Measurements from ENCODE around the gene ST8SIA6. TPM values are rescaled to one million over a fixed set of nuclear protein-coding genes. Genes with fewer than 3 reads are reported as not detected.

ST8SIA6 gene
- total RNA-seq, 1 donor from 2014 or later: not detected

DNA sequence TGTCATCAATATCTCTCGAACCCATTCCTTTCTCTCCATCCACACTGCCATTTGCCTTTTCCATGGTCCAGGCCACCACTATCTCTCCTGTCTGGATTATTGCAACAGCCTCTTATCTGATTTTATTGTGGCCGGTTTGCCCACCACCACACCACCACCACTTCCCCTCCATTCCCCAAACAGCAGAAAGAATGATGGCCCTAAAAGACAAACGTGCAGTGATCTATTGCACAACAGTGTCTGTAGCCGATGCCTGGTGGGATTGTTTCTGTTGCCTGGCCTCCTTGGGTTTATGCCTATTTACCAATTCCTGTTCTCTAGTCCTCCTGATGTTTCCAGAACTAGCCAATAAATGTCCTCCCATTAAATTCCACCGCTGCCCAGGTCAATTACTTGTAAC is 10.2 kb upstream of the ST8SIA6 start:
- no peak for DNase-seq (ENCODE audit: low spot score in 2 of 2)
- intact Hi-C loops (cut with DNase I): no loop called here
- no peaks in the 10 kb centered on the region for H3K9me3 ChIP-seq
- no peaks in the 10 kb centered on the region for H3K4me1 ChIP-seq
- no peak overlapping the region for H3K27ac ChIP-seq
- no peak overlapping the region for H3K4me3 ChIP-seq
- no peaks in the 10 kb centered on the region for H3K36me3 ChIP-seq
- H3K27me3 ChIP-seq: no peaks in the 10 kb centered on the region
- no peak for TF ChIP-seq CTCF (IDR thresholded peaks at IDR 0.05)

DNA sequence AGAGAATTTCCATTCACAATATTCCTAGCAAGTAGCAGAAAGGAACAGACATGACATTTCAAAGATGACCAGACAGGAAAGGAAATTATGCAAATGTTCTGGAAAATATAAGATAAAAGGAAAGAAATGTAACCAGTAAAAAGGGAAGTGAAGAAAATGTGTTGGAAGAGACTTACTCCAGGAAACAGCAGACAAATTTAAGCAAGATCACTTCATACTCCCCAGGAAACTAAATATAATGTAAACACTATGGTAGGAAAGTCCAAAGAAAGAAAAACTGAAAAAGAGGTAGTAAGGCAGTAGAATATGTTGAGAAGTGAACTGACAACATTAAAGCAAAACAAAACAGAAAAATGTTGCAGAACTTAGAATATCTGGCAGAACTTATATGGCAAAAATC is 6.4 kb upstream of the ST8SIA6 start:
- no peak for DNase-seq (ENCODE audit: low spot score in 2 of 2)
- H3K27ac ChIP-seq: no peak overlapping the region
- no peak for TF ChIP-seq CTCF (IDR thresholded peaks at IDR 0.05)
- H3K4me3 ChIP-seq: no peak overlapping the region
- intact Hi-C loops (cut with DNase I): no loop called here
- H3K36me3 ChIP-seq: no peaks in the 10 kb centered on the region
- H3K4me1 ChIP-seq: no peaks in the 10 kb centered on the region
- H3K9me3 ChIP-seq: no peaks in the 10 kb centered on the region
- H3K27me3 ChIP-seq: no peaks in the 10 kb centered on the region

DNA sequence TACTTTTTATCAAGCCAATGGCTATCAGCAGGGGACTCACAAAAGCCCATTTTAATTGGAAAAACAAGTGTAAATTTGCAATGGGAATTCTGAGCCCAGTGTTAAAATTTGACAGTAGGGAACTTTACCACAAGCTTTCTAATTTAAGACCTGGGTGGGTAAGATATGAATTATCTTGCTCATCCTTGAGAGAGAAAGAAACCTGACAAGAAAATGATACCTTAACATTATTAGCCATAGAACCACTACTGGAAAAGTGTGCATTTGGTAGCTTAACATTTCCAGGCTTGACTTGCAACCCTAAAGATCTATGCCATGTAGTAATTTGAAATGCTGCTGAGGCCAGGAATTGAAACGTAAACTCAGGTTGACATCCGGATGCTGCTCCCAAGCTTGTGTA is 2.7 kb upstream of the ST8SIA6 start:
- Histone ChIP-seq H3K9me3 (no peaks in the 10 kb centered on the region), H3K4me3 (no peak overlapping the region), H3K27ac (no peak overlapping the region), H3K36me3 (no peaks in the 10 kb centered on the region), H3K27me3 (no peaks in the 10 kb centered on the region), H3K4me1 (peaks cover 5 to 6% of the 10 kb centered on the region in 2 donors)
- DNase-seq (ENCODE audit: low spot score in 2 of 2): no peak
- intact Hi-C loops (cut with DNase I): no loop called here
- no peak for TF ChIP-seq CTCF (IDR thresholded peaks at IDR 0.05)

DNA sequence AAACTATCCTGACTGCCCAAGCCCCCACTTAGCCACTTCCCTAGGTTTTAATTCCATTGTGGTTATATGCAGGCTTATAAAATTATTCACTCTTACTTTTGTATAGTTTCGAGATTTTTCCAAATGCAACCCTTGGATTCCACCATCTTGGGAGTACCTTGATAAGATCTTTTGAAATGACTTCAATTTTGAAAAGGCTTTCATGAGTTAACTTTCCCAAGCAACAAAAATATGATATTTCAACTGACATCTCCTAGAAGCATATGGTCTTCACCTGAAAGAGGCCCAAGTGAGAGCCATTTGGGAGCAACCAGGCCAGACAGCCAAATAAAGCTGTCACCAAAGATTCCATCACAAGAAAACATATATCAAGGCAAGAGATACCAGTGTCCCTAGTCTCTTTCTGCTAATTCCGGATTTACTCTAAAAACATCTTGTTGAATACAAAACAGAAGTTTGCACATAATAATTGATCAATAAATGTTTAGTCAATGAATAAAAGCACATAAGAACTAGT is 1.7 kb upstream of the ST8SIA6 start:
- H3K4me1 ChIP-seq: peaks cover 5 to 6% of the 10 kb centered on the region in 2 donors
- TF ChIP-seq CTCF (IDR thresholded peaks at IDR 0.05): no peak
- H3K36me3 ChIP-seq: no peaks in the 10 kb centered on the region
- H3K9me3 ChIP-seq: no peaks in the 10 kb centered on the region
- no peak overlapping the region for H3K4me3 ChIP-seq
- H3K27ac ChIP-seq: no peak overlapping the region
- no peak for DNase-seq (ENCODE audit: low spot score in 2 of 2)
- H3K27me3 ChIP-seq: no peaks in the 10 kb centered on the region
- intact Hi-C loops (cut with DNase I): no loop called here

- no peaks in the 10 kb centered on the region for H3K36me3 ChIP-seq
- no peaks in the 10 kb centered on the region for H3K27me3 ChIP-seq
- intact Hi-C loops (cut with DNase I): no loop called here
- no peak for TF ChIP-seq CTCF (IDR thresholded peaks at IDR 0.05)
- H3K27ac ChIP-seq: no peak overlapping the region
- H3K9me3 ChIP-seq: peaks cover 0 to 1% of the 10 kb centered on the region in 2 donors
- peak overlapping the region in 1 of 2 donors; percentile 70 for H3K4me3 ChIP-seq
- peaks cover 5 to 6% of the 10 kb centered on the region in 2 donors for H3K4me1 ChIP-seq
- DNase-seq (ENCODE audit: low spot score in 2 of 2): no peak
These were observed 673 bp upstream of the ST8SIA6 start for GRCh38 chr10:17455015-17455520.

Data from ascending aorta (tissue), 2 donors.